GM21390 (cell line): ENCODE measurements around the gene PRSS21.

ENCODE experiments used
- ATAC-seq: cut with Tn5 transposase; IDR thresholded peaks from one replicate; pipeline ENCODE4 v1.9.1; 2021; ENCODE audit not compliant: unreplicated experiment

Gene PRSS21

DNA sequence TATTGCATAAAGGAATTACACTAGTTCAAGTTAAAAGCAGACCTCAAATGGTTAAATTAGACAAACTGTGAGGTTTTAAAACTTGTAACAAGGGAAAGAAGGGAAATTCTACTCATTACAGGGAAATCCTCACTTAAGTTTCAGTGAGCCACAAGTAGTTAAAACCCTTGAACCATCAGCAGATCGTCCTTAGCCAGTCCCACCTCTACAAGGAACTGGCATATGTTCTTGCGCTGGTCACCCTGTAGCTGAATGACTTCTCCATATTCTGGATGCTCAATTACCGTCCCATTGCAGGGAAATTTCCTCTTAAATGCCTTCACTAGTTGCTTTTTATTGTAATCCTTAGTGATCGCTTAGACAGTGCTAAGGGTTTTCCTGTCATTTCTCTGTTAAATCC, 5.5 kb downstream of the PRSS21 start:
- ATAC-seq = no peak

DNA sequence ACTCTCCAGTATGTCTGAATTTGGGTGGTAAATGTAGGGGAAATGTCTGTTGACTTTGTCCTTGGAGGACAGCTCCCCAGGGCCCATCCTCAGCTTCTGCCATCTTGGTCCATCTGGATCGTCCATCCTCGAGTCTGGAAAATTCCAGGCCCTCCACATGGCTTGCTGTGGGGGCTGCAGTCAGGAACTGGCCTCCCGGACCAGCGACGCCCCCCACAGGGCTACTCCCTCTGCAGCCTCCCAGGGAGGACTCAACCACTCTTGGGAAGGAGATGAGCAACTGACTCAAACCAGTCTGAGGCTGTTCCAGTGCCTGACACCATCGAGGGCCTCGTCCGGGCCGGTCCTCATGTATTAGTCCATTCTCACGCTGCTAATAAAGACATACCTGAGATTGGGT, 7.6 kb downstream of the PRSS21 start:
- no peak for ATAC-seq

DNA sequence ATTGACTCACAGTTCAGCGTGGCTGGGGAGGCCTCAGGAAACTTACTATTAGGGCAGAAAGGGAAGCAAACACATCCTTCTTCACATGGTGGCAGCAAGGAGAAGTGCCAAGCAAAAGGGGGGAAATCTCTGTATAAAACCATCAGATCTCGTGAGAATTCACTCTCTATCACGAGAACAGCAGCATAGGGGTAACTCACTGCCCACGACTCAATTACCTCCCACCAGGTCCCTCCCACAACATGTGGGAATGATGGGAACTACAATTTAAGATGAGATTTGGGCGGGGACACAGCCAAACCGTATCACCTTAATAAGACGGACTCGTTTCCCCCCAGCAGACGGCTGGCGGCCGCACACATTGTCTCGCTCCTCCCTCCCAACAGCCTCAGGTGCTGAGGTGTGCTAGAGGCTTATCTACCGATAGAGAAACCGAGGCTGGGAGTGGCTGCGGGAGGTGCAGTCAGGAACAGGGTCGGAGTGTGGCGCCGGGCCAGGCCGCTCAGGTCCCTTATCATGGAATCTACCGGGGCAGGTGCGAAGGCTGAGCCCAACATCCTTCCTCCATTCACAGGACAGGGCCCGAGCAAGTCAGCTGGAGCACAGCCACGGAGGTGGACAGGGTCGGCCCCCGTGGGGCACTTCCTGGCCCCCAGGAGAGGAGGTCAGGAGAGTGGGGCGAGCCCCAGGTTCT, 8.2 kb downstream of the PRSS21 start:
- ATAC-seq = no peak

DNA sequence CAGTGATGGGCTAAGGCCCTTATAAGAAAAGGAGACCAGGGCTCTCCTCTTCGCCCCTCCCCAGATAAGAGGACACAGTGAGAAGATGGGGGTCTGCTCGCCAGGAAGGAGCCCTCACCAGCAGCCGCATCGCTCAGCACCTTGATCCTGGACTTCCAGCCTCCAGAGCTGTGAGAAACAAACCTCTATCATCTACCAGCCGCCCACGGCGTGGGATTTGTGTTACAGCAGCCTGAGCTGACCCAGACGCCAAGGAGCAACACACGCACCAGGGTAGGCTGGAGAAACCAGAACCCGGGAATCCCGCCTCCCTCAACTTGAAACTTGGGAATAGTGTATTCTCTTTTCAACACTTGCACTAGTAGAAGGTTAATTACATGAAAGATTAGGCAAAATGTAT, 8.9 kb downstream of the PRSS21 start:
- no peak for ATAC-seq

DNA sequence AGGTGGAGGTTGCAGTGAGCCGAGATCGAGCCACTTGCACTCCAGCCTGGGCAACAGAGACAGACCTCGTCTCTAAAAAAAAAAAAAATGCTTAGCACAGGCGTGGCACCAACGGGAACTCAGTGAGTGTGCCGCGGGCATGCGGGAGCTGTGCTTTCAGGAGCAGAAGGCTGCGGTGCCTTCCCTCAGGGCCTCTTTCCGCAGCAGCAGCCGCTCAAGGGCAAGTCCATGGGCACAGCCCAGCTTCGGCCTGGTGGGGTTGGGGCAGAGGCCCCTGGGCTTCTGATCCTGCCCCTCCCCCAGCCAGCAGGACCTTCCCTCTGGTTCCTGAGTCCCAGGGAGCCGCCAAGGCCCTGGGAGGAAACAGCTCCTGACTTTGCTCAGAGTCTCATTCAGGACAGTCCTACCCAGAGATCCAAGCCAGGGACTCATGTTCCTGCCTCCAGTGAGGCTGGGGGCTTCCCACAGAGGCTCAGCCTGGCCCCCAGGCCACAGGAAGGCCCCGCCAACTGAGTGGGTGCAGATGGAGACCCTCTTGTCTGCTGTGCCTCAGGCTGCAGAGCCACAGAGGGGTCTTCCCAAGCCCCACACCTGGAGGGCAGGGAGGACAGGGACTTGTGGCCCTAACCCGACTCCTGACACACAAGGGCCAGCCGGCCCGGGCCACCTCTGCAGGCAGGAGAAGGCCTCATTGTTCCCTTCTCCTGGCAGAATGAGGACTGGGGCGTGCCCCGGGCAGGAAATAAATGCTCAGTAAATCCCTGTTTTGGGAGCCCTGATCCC, 9.7 kb downstream of the PRSS21 start:
- no peak for ATAC-seq

DNA sequence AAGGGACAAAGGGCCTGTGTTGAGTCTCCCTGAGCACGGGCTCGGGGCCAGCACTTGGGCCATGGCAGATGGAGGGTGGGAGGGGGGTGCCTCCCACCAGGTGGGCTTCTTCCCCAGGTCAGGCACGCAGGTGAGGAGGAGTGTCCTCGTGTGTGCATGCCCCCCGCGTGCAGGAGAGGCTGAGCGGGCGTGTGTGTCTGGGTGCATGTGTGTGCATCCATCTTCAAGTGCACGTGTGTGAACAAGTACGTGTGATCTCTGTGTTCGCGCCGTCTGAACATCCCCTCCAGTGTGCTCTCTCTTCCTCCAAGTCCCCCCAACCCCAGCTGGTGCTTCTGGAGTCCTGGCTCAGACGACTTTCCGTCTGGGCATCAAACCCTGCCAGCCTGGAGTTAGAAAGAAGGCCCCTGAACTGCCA, 10.3 kb downstream of the PRSS21 start:
- ATAC-seq = no peak

DNA sequence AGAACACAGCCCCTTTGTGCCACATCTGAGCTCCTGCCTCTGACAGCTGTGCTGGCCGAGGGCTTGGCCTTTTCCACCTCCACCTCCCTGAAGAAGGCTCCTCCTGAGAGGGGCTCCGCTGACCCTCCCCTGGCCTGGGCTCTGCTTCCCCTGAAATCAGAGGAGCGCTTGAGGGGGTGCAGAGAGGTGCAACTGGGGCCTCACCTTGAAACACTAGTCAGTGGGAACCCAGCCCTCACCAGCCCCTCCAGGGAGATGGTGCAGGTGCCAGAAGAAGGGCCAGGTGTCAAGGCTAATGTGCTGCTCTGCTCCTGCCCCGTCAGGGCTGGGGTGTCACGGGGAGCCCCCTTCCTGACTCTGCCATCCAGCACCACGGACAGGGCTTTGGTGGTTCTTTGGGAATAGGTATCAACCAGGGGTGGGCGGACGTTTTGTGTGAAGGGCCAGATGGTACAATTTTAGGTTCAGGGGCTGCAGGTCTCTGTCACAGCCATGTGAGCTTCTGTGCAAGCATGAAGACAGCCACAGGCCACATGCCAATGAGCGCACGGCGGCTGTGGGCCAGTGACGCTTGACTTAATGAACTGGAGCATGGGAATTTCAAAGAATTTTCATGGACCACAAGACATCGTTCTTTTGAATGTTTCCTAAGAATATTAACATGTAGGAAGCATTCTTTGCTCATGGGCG, 10.9 kb downstream of the PRSS21 start:
- ATAC-seq = no peak

DNA sequence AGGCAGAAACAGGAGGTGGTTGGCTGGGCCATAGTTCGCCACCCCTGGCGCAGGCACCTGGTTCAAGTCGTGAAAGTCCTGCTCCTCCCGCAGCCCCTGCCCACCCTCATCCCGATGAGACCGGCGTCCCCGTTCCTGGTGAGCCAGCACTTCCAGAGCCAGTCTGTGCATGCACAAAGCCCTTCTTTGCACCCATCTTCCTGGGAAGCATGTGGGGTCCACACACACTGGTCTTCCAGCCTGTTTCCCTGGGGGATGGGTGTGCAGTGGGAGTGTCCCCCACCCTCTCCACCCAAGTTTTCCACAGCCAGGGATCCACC, 11.4 kb downstream of the PRSS21 start:
- ATAC-seq = no peak

DNA sequence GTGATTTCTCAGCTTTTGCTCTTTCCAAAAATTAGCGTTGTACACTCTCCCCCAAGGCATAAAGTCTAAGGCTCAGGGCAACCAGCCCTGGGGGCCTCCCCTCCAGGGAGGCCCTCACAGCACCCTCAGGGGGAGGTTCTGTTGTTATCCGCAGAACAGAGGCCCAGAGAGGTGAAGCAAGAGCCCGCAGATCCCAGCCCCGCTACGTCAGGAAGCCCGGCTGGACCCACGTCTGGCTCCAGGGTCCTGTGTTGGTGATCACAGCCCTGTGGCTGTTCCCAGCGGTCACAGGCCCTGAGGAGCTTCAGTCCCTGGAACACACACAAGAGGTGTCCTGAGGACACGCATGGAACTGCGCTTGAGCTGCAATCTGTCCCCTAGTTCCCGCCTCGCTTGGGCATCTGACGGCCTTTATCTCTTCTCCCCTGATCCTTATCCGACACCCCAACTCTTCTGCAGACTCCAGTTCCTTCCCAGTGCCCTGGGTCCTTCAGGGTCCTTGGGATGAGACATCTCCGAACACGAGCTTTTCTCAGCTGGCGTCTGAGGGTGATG, 11.9 kb downstream of the PRSS21 start:
- no peak for ATAC-seq

DNA sequence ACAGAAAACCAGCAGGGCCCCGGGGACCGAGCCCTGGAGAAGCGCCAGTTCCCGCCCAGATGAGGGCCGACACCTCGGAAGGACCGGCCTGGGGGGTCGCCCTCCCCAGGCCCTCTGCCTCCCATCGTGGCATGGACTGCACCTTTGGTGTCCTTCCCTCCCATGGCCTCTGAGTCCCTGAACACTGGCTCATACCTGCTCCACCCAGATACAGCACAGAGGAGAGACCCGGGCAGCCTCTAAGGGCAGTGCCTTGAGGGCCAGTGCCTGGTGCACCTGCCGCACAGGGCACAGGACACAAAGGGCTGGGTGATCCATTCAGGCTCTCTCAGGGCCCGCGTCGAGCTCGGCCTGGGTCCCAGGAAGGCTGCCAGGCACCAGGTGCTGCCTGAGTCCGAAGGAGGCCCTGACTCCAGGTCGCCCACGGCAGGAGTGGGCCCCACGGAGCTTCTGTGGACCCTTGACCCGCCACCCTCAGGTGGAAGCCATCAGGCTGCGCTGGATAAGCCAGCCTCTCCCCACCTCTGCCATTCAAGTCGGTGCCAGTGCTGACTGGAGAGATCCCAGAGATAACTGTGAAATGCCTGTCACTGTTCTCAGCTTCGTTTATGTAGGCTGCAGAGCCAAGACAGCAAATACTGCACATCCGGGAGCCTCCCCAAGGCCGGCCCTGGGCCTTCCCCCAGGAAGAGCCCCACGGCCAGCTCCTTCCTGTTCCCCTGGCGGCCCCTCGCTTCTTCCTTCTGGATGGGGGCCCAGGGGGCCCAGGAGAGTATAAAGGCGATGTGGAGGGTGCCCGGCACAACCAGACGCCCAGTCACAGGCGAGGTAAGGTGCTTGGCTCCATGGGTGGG, 12.7 kb downstream of the PRSS21 start, which contains the start of gene ZG16B:
ZG16B (plus strand) TSS at position 803 of the 854 bp plus-strand sequence. CDS start 139 bp downstream, outside the sequence.
- no peak for ATAC-seq

DNA sequence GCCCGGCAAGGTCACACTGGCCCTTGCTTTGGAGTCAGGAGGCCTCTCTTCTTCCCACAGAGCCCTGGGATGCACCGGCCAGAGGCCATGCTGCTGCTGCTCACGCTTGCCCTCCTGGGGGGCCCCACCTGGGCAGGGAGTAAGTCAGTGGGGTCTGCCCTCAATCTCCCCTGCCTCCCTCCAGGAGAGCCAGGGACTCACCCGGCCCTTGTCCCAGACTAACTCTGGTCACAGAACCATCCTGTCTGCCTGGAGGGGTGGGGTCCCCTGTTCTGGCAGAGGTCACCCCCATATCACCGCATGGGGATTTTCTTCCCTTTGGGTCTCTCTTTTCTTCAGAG, 13.3 kb downstream of the PRSS21 start:
- ATAC-seq = no peak

DNA sequence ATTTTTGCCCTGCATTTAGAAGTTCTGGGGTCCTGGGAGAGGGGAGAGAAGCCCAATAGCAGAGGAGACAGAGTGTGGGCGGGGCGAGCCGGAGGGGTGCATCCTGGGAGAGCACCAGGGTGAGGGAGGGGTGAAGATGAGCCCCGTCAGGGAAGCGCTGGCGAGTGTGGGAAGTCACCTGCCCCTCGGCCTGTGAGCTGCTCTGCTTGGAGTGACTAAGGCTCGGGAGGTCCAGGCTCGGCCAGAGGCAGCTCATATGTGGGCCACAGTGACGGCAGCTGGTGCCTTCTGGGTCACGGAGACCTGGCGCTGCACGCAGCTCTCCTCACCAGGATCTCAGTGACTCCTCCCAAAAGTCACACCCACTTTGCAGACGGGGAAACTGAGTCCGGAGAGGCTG, 14.2 kb downstream of the PRSS21 start:
- no peak for ATAC-seq

DNA sequence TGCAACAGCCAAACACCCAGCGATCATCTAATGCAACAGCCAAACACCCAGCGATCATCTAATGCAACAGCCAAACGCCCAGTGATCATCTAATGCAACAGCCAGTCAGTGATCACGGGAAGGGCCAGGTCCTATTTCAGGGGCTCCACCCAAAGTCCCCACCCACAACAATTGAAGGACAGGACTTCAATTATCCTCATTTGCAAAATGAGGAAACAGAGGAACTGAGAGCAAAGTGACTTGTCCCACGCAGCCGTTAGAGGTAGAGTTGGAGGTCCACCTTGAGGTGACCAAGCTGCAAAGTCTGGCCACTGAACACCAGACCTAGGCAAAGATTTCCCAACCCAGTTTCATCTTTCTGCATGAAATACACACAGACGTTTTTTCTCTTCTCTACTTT, 16.7 kb downstream of the PRSS21 start:
- ATAC-seq = no peak

DNA sequence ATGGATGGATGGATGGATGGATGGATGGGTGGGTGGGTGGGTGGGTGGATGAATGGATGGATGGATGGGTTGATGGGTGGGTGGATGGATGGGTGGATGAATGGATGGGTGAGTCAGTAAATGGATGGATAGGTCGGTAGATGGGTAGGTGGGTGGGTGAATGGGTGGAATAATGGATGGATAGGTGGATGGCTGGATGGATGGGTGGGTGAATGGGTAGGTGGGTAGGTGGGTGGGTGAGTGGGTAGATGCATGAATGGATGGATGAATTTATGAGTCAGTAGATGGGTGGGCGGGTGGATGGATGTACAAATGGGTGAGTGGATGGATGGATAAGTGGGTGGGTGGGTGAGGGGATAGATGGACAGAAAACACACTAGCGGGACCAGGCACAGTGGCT, 17.9 kb downstream of the PRSS21 start:
- ATAC-seq = no peak

DNA sequence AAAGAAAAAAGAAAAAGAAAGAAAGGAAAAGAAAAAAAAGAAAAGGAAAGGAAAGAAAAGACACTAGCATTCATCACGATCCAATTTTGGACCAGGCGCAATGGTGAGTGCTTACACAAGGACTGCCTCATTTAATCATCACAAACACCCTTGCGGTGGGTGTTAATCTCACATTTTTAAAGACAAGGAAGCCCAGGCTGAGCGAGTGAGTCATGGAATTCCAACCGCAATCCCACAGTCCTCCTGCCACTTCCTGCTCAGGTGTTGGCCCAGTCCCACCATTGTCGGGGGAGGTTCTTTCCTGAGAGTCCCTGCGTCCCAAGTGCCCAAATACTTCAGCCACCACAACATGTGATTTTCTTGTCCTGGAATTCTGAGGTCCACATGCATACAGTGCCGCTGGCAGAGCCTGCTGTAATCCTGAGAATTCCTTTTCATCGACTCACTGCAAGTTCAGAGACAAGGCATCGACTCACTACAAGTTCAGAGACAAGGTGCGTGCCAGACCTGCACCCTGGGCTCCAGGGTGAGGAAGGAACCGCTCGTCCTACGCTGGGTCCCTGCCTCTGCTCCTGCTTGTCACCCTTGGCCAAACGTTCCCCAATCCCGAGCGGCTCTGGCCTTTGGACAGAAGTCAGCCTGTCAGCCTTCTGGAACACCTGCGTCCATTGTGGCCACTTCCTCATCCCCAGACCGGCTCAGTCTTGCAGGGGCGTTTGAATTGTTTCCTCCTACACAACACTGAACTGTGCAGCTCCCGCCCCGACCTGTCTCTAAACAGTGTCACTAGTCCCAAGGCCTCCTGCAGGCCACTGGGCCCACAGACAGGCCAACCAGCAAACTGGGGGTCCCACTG, 18.8 kb downstream of the PRSS21 start:
- no peak for ATAC-seq

DNA sequence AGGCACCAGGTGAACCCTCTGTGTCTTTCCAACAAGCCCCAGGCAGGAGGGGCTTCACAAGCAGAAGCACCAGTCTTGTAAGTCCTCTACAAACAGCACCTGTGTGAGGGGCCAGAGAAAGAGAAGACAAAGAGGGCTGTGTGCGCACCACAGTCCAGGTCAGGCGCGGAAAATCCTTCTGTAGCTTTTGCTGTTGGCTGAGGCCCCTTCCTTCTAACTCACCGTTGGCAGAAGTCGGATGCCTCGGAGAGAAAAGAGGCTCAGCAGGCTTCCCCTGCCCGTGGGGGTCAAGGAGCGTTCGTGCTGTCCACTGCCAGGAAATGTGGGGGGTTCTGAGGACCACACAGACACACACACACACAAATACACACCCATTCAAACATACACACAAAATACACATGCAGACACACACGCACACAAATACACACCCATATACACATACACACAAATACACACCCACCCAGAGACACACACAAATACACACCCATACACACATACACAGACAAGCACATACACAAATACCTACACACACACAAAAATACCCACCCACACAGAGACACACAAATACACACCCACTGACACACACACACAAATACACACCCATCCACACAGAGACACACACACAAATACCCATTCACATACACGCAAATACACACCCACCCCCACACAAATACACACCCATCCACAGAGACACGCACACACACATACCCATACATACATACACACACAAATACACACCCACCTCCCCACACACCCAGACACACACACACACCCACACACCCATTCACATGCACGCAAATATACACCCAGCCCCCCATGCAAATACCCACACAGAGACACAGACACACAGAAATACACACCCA, 19.8 kb downstream of the PRSS21 start:
- ATAC-seq = no peak

DNA sequence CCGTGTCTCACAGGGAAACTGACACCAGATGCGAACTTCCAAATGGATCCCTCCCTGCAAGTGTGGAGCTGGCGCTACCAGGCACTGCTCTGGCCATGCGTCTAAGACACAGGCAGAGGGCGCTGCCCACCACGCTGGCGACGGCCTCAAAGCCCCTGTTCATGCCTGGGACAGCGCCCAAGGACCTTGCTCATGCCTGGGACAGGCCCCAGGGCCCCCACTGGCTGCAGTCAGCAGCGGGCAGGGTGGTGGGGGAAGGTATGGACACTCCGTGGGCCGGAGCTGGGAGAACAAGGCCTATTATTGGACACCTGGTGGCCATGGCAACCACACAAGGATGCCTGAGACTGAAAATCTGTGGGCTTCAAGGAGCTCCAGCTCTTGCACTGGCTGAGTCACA, 21.9 kb downstream of the PRSS21 start:
- no peak for ATAC-seq

DNA sequence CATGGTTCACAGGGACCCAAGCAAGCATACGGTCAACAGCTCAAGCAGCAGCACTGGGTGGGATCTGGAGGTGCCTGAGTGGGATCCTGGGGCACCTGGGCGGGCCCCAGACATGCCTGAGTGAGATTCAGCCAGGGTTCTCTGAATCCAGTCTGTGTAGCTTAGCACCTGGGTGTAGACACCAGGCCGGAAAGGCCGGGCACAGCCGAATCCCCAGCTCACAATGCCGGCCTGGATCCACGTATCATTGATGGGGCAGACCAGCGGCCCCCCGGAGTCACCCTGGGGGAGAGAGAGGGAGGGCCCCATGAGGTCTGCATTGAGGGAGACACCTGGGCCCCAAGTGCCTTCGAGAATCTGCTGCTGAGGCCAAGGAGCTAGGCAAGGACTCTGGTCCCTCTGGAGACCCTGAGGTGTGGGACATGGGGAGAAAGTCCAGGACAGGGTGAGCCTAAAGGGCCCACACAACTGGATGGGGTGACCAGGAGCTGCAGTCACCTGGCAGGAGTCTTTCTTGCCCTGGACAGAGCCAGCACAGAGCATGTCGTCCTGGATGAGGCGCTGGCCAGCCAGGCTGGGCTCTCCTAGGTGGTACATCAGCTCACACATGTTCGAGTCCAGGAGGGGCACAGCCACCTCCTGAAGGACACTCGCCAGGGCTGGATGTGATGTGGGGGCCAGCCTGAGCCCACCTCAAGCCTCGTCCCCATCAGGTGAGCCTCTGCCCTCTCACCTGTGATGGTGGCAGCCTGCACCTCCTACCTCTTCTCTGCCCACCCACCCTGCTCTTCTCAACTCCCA, 22.8 kb downstream of the PRSS21 start:
- ATAC-seq = no peak
